Measurements from ENCODE around the gene FGFBP1. TPM values are rescaled to one million over a fixed set of nuclear protein-coding genes. Genes with fewer than 3 reads are reported as not detected.

Gene FGFBP1
- total RNA-seq, 4 donors from 2014 or later = 28.7 to 178 (median 113) TPM

DNA sequence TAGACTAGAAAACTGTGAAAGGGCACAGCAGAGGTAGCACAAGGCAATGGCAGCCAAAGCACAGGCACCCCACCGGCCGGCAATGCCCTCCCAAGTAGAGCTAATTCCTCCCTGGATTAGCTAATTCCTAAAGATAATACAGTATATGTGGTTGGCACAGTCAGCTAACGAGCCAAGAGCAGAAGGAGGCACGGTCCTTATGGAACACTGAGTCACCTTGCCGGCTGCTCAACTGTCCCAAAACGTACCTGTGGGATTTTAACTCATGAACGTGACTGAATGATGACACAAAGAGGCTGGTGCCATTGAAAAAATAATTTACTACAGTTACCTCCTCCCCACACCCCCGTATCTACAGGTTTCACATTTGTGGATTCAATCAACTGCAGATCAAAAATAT, 9.1 kb upstream of the FGFBP1 start:
- no peaks in the 10 kb centered on the region for H3K36me3 ChIP-seq
- H3K27me3 ChIP-seq = no peaks in the 10 kb centered on the region
- no peak overlapping the region for H3K27ac ChIP-seq
- no peak overlapping the region for H3K4me3 ChIP-seq
- TF ChIP-seq, protein P1, sequence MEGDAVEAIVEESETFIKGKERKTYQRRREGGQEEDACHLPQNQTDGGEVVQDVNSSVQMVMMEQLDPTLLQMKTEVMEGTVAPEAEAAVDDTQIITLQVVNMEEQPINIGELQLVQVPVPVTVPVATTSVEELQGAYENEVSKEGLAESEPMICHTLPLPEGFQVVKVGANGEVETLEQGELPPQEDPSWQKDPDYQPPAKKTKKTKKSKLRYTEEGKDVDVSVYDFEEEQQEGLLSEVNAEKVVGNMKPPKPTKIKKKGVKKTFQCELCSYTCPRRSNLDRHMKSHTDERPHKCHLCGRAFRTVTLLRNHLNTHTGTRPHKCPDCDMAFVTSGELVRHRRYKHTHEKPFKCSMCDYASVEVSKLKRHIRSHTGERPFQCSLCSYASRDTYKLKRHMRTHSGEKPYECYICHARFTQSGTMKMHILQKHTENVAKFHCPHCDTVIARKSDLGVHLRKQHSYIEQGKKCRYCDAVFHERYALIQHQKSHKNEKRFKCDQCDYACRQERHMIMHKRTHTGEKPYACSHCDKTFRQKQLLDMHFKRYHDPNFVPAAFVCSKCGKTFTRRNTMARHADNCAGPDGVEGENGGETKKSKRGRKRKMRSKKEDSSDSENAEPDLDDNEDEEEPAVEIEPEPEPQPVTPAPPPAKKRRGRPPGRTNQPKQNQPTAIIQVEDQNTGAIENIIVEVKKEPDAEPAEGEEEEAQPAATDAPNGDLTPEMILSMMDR (IDR thresholded peaks at IDR 0.05) = no peak
- TF ChIP-seq POLR2A (IDR thresholded peaks at IDR 0.05) = no peak
- TF ChIP-seq EP300 (IDR thresholded peaks at IDR 0.05) = no peak
- TF ChIP-seq POLR2AphosphoS5 (IDR thresholded peaks at IDR 0.05) = no peak
- H3K4me1 ChIP-seq = no peaks in the 10 kb centered on the region
- WGBS = 89% methylated on average over 8 of the region's 8 CpGs
- no peaks in the 10 kb centered on the region for H3K9me3 ChIP-seq
- no peak for DNase-seq (ENCODE audit: low spot score in 2 of 2)

DNA sequence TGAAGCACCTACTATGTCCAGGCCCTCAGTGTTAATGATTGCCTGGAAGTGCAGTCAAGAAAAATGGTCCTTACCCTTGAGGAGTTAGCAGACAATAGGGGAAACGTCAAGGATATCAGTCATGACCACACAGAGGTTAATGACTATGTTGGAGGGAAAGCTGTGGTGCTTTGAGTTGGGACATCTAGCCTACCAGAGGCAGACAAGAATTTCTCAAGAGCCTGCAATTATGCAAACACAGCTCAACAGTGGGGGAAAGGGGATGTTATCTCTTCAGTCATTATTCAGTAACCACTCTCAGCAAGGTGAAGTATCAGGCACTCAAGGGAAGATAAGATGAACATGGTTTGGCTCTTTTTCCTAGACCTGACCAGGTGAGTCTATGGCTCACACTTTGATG, 7.0 kb upstream of the FGFBP1 start:
- no peaks in the 10 kb centered on the region for H3K4me1 ChIP-seq

DNA sequence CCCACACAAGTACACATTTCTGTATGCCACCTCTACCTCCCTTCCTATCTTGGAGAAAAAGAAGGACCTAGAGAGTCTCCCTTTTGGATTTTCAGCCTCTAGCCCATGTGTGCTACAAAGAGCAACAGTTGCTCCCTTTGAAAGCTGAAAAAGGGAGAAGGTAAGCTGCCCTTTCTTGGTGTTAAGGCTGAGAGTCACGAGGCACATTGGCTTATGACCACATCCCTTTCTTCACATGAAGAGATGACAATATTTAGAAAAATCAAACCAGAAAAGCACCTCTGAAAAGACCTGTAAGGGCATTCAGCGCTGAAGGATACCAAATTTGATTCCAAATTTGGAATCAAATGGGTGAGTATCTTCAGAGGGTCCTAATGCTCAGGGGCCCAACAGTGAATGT, 6.4 kb upstream of the FGFBP1 start:
- no peak for DNase-seq (ENCODE audit: low spot score in 2 of 2)
- H3K4me1 ChIP-seq = no peaks in the 10 kb centered on the region
- no peak overlapping the region for H3K27ac ChIP-seq
- TF ChIP-seq, protein P1 (IDR thresholded peaks at IDR 0.05) = no peak
- no peak for TF ChIP-seq POLR2AphosphoS5 (IDR thresholded peaks at IDR 0.05)
- no peak for TF ChIP-seq EP300 (IDR thresholded peaks at IDR 0.05)
- TF ChIP-seq POLR2A (IDR thresholded peaks at IDR 0.05) = no peak
- no peaks in the 10 kb centered on the region for H3K9me3 ChIP-seq
- 82% methylated on average over 2 of the region's 2 CpGs for WGBS
- H3K4me3 ChIP-seq = no peak overlapping the region
- no peaks in the 10 kb centered on the region for H3K27me3 ChIP-seq
- H3K36me3 ChIP-seq = no peaks in the 10 kb centered on the region

More for the DNA sequence above, 7.0 kb upstream of the FGFBP1 start:
- DNase-seq (ENCODE audit: low spot score in 2 of 2) = no peak
- H3K27me3 ChIP-seq = no peaks in the 10 kb centered on the region
- H3K27ac ChIP-seq = no peak overlapping the region
- WGBS = 81% methylated on average over 1 of the region's 1 CpG
- H3K36me3 ChIP-seq = no peaks in the 10 kb centered on the region
- TF ChIP-seq POLR2AphosphoS5 (IDR thresholded peaks at IDR 0.05) (no peak), EP300 (IDR thresholded peaks at IDR 0.05) (no peak), POLR2A (IDR thresholded peaks at IDR 0.05) (no peak)
- TF ChIP-seq, protein P1 (IDR thresholded peaks at IDR 0.05) = no peak
- no peaks in the 10 kb centered on the region for H3K9me3 ChIP-seq
- H3K4me3 ChIP-seq = no peak overlapping the region

DNA sequence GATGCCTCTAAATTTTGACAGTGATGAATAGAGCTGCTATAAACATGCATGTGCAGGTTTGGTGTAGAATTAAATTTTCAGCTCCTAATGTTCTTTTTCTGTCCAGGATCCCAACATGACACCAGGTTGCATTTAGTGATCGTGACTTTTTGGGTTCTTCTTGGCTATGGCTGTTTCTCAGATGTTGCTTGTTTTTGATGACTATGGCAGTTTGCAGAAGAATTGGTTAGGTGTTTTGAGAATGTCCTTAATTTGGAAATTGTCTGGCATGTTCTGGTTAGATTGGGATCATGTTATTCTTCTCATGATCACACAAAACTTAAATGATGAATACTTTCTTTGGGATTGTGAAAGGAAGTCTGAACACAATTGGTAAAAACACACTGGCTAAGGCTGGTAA, 3.7 kb upstream of the FGFBP1 start:
- 64% methylated on average over 1 of the region's 1 CpG for WGBS
- no peaks in the 10 kb centered on the region for H3K9me3 ChIP-seq
- H3K4me3 ChIP-seq = no peak overlapping the region
- H3K4me1 ChIP-seq = peaks cover 4% of the 10 kb centered on the region
- no peak for TF ChIP-seq EP300 (IDR thresholded peaks at IDR 0.05)
- TF ChIP-seq POLR2A (IDR thresholded peaks at IDR 0.05) = no peak
- TF ChIP-seq POLR2AphosphoS5 (IDR thresholded peaks at IDR 0.05) = no peak
- TF ChIP-seq, protein P1 (IDR thresholded peaks at IDR 0.05) = no peak
- DNase-seq (ENCODE audit: low spot score in 2 of 2) = no peak
- H3K36me3 ChIP-seq = no peaks in the 10 kb centered on the region
- no peaks in the 10 kb centered on the region for H3K27me3 ChIP-seq
- H3K27ac ChIP-seq = no peak overlapping the region

DNA sequence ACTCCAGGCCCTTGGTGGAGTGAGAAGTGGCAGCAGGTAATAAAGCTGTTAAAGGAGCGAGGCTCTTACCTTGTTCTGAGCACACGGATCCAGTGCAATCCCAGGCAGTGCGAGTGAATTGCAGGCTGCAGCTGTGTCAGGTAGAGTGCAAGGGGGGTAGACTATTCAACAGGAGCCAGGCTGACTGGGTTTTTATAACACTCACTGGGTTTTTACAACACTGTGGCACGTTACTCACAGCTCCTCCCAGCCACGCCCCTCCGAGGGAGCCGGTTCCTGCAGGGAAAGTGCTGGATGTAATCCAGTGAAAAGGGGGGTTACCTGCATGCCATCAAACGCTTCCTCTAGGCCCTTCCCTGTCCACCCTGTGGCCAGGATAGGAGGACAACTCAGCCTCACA, 358 bp downstream of the FGFBP1 start:
- DNase-seq (ENCODE audit: low spot score in 2 of 2) = peak in 1 of 2 donors; percentile 67
- H3K9me3 ChIP-seq = no peaks in the 10 kb centered on the region
- H3K36me3 ChIP-seq = no peaks in the 10 kb centered on the region
- H3K27me3 ChIP-seq = peaks cover 8% of the 10 kb centered on the region
- peak overlapping the region; percentile 24 for H3K27ac ChIP-seq
- 10% methylated on average over 8 of the region's 8 CpGs for WGBS
- peaks cover 14% of the 10 kb centered on the region for H3K4me1 ChIP-seq
- H3K4me3 ChIP-seq = peak overlapping the region; percentile 13
- no peak for TF ChIP-seq EP300 (IDR thresholded peaks at IDR 0.05)
- no peak for TF ChIP-seq POLR2A (IDR thresholded peaks at IDR 0.05)
- TF ChIP-seq POLR2AphosphoS5 (IDR thresholded peaks at IDR 0.05) = no peak
- TF ChIP-seq, protein P1 (IDR thresholded peaks at IDR 0.05) = no peak
